Karpas-422 (cell line): ENCODE measurements around the gene RASSF9. TPM values are rescaled to one million over a fixed set of nuclear protein-coding genes. Genes with fewer than 3 reads are reported as not detected.

Source experiments
- DNase-seq: peaks from one replicate; pipeline ENCODE4 v3.0.0-alpha.2; 2015
- H2AFZ ChIP-seq: fragments of 200-600 bp; sonication (generic); 2 replicates; pipeline ENCODE4 v1.6.1; 2014; ENCODE audit warnings: antibody characterized with exemption, low read length, mixed read lengths
- H3K27ac ChIP-seq: fragments of 200-600 bp; sonication (generic); 2 replicates; pipeline ENCODE4 v1.5.1; 2014; ENCODE audit warnings: mild to moderate bottlenecking, low read length, moderate library complexity
- H3K27me3 ChIP-seq: fragments of 200-600 bp; sonication (generic); 2 replicates; pipeline ENCODE4 v1.6.1; 2014; ENCODE audit warnings: low read length, mixed read lengths
- H3K36me3 ChIP-seq: fragments of 200-600 bp; sonication (generic); 2 replicates; pipeline ENCODE4 v1.6.1; 2014; ENCODE audit warnings: low read length, mixed read lengths; ENCODE audit not compliant: insufficient read depth
- H3K4me1 ChIP-seq: fragments of 200-600 bp; sonication (generic); 2 replicates; pipeline ENCODE4 v1.6.1; 2014; ENCODE audit warnings: mild to moderate bottlenecking, low read length, mixed read lengths
- H3K4me2 ChIP-seq: fragments of 200-600 bp; sonication (generic); 2 replicates; pipeline ENCODE4 v1.6.1; 2014; ENCODE audit warnings: low read length, low read depth, mild to moderate bottlenecking; ENCODE audit not compliant: poor library complexity, severe bottlenecking
- H3K4me3 ChIP-seq: fragments of 200-600 bp; sonication (generic); 2 replicates; pipeline ENCODE4 v1.5.1; 2014; ENCODE audit warnings: mild to moderate bottlenecking, antibody characterized with exemption, low read length, mixed read lengths
- H3K79me2 ChIP-seq: fragments of 200-600 bp; sonication (generic); 2 replicates; pipeline ENCODE4 v1.6.1; 2014; ENCODE audit warnings: mild to moderate bottlenecking, low read length, mixed read lengths
- H3K9ac ChIP-seq: fragments of 200-600 bp; sonication (generic); 2 replicates; pipeline ENCODE4 v1.6.0; 2014; ENCODE audit warnings: low read length
- H3K9me2 ChIP-seq: fragments of 200-600 bp; sonication (generic), shearing (Covaris generic); replicated peaks from 2 replicates; pipeline ENCODE4 v1.6.0; 2014; ENCODE audit warnings: mild to moderate bottlenecking, low read length, moderate library complexity; ENCODE audit not compliant: insufficient read depth
- H3K9me3 ChIP-seq: fragments of 300-700, 200-600 bp; sonication (generic); 2 replicates; pipeline ENCODE4 v1.6.1; 2014; ENCODE audit warnings: low read length, mixed read lengths
- H4K20me1 ChIP-seq: fragments of 200-600 bp; sonication (generic); 2 replicates; pipeline ENCODE4 v1.6.1; 2014; ENCODE audit warnings: mild to moderate bottlenecking, antibody characterized with exemption, low read length, low read depth; ENCODE audit not compliant: insufficient read depth
- total RNA-seq: library from RNA; depleted of rRNA; stranded (reverse); fragments of >200 nt; shearing (Covaris generic); gene quantifications from 2 replicates; pipeline ENCODE4 v1.2.3, GENCODE V29; 2014; ENCODE audit warnings: low replicate concordance

The RASSF9 gene
- total RNA-seq, 1 experiment from 2014 or later = not detected

GRCh38 chr12:85828576-85828975, 7.6 kb downstream of the RASSF9 start:
- no peaks in the 10 kb centered on the region for H3K36me3 ChIP-seq
- DNase-seq = no peak
- peaks cover 2% of the 10 kb centered on the region; the same call in 1 of the 2 replicates for H3K9me3 ChIP-seq
- H3K9me2 ChIP-seq = 0 out of 2 replicates have a peak, but pooled peaks cover 3% of the 10 kb centered on the region
- H3K4me1 ChIP-seq = no peaks in the 10 kb centered on the region
- H3K4me3 ChIP-seq = no peak overlapping the region
- H3K27me3 ChIP-seq = no peaks in the 10 kb centered on the region
- H3K27ac ChIP-seq = no peak overlapping the region
- H3K4me2 ChIP-seq = no peak overlapping the region
- no peak overlapping the region for H2AFZ ChIP-seq
- no peaks in the 10 kb centered on the region for H3K79me2 ChIP-seq
- H3K9ac ChIP-seq = no peak overlapping the region
- no peaks in the 10 kb centered on the region for H4K20me1 ChIP-seq

- no peaks in the 10 kb centered on the region for H3K9me3 ChIP-seq
- H2AFZ ChIP-seq = no peak overlapping the region
- H3K27ac ChIP-seq = no peak overlapping the region
- no peaks in the 10 kb centered on the region for H3K79me2 ChIP-seq
- no peak for DNase-seq
- H3K36me3 ChIP-seq = no peaks in the 10 kb centered on the region
- H3K27me3 ChIP-seq = no peaks in the 10 kb centered on the region
- no peaks in the 10 kb centered on the region for H3K9me2 ChIP-seq
- no peaks in the 10 kb centered on the region for H4K20me1 ChIP-seq
- no peaks in the 10 kb centered on the region for H3K4me1 ChIP-seq
- H3K4me2 ChIP-seq = no peak overlapping the region
- H3K4me3 ChIP-seq = no peak overlapping the region
- no peak overlapping the region for H3K9ac ChIP-seq
Observed at GRCh38 chr12:85825746-85826145, 10.5 kb downstream of the RASSF9 start.

- no peaks in the 10 kb centered on the region for H3K9me2 ChIP-seq
- no peaks in the 10 kb centered on the region for H3K79me2 ChIP-seq
- no peak overlapping the region for H3K27ac ChIP-seq
- H3K9me3 ChIP-seq = no peaks in the 10 kb centered on the region
- H2AFZ ChIP-seq = no peak overlapping the region
- no peak overlapping the region for H3K9ac ChIP-seq
- H4K20me1 ChIP-seq = no peaks in the 10 kb centered on the region
- H3K4me1 ChIP-seq = no peaks in the 10 kb centered on the region
- no peaks in the 10 kb centered on the region for H3K27me3 ChIP-seq
- H3K4me3 ChIP-seq = no peak overlapping the region
- DNase-seq = no peak
- H3K4me2 ChIP-seq = no peak overlapping the region
- no peaks in the 10 kb centered on the region for H3K36me3 ChIP-seq
Observed at GRCh38 chr12:85823436-85824180, 12.6 kb downstream of the RASSF9 start.

- H3K4me3 ChIP-seq = no peak overlapping the region
- no peaks in the 10 kb centered on the region for H3K36me3 ChIP-seq
- no peak overlapping the region for H3K9ac ChIP-seq
- no peak overlapping the region for H3K4me2 ChIP-seq
- no peak overlapping the region for H2AFZ ChIP-seq
- H3K4me1 ChIP-seq = no peaks in the 10 kb centered on the region
- H3K27me3 ChIP-seq = no peaks in the 10 kb centered on the region
- H3K9me2 ChIP-seq = no peaks in the 10 kb centered on the region
- H3K27ac ChIP-seq = no peak overlapping the region
- H4K20me1 ChIP-seq = no peaks in the 10 kb centered on the region
- no peaks in the 10 kb centered on the region for H3K9me3 ChIP-seq
- no peaks in the 10 kb centered on the region for H3K79me2 ChIP-seq
- no peak for DNase-seq
Observed at GRCh38 chr12:85821759-85822158, 14.4 kb downstream of the RASSF9 start.

DNA sequence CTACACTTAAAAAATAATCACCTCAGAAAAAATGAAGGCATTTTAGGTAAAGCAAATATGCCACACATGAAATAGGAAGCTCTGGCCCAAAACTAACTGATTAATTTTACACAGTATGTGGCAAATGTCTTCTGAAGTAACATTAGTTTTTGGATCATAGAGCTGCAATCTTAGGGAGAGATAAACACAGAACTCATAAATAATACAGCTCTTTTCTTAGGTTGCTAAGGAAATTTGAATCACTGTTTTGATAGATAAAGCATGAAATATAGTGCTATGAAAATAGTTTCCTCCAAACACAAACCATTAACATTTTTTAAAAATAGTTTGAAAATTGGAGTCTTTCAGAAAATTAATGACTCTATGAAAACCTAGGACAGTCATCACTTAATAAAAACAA, 15.0 kb downstream of the RASSF9 start:
- no peaks in the 10 kb centered on the region for H3K27me3 ChIP-seq
- H3K9ac ChIP-seq = no peak overlapping the region
- H2AFZ ChIP-seq = no peak overlapping the region
- no peaks in the 10 kb centered on the region for H3K4me1 ChIP-seq
- no peaks in the 10 kb centered on the region for H3K9me3 ChIP-seq
- no peaks in the 10 kb centered on the region for H3K79me2 ChIP-seq
- no peaks in the 10 kb centered on the region for H3K36me3 ChIP-seq
- no peak overlapping the region for H3K4me3 ChIP-seq
- no peak overlapping the region for H3K4me2 ChIP-seq
- no peak for DNase-seq
- no peaks in the 10 kb centered on the region for H4K20me1 ChIP-seq
- H3K9me2 ChIP-seq = no peaks in the 10 kb centered on the region
- no peak overlapping the region for H3K27ac ChIP-seq

DNA sequence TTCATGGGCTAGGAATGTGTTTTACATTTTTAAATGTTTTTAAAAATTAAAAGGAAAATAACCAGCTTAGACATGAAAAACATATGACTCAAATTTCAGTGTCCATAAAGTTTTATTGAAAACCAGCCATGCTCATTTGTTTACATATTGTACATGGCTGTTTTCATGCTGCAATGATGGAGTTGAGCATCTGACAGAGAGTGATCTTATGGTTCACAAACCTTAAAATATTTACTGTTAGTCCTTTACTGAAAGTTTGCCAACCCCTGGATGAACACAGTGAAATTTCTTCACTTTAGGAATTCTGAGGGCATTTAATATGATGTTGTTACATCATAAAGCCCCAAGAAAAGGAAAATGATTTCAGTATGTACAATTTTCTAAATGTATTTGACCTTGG, 16.1 kb downstream of the RASSF9 start:
- Histone ChIP-seq H3K4me2 (no peak overlapping the region), H3K9me3 (no peaks in the 10 kb centered on the region), H4K20me1 (no peaks in the 10 kb centered on the region), H3K27ac (no peak overlapping the region), H3K4me1 (no peaks in the 10 kb centered on the region), H3K9me2 (no peaks in the 10 kb centered on the region), H3K4me3 (no peak overlapping the region), H2AFZ (no peak overlapping the region), H3K27me3 (no peaks in the 10 kb centered on the region), H3K9ac (no peak overlapping the region), H3K36me3 (no peaks in the 10 kb centered on the region), H3K79me2 (no peaks in the 10 kb centered on the region)
- DNase-seq = no peak

DNA sequence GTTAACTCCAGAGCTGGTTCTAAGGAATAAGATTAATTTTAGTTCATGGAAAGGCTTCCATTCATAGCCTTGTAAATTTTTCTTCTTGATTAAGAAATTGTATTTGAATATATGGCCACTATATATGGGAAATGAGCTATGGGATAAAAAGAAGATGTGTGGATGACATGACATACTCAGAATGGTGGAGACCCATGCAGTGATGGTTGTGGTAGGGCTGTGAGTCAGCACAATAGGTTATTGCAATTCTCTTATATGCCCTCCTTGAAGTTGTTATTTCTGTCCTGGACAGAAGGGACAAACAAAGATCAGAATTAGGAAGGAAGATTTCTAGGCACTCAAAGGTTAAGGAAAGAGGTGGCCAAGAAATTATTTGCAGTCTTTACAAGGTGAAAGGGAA, 21.5 kb downstream of the RASSF9 start:
- Histone ChIP-seq H3K79me2 (no peaks in the 10 kb centered on the region), H4K20me1 (no peaks in the 10 kb centered on the region), H3K4me3 (no peak overlapping the region), H3K4me2 (no peak overlapping the region), H3K9me2 (no peaks in the 10 kb centered on the region), H3K27me3 (no peaks in the 10 kb centered on the region), H3K9me3 (no peaks in the 10 kb centered on the region), H3K27ac (no peak overlapping the region), H2AFZ (no peak overlapping the region), H3K4me1 (no peaks in the 10 kb centered on the region), H3K36me3 (no peaks in the 10 kb centered on the region), H3K9ac (no peak overlapping the region)
- no peak for DNase-seq

GRCh38 chr12:85814071-85814470, 22.1 kb downstream of the RASSF9 start:
- Histone ChIP-seq H3K27ac (no peak overlapping the region), H3K4me3 (no peak overlapping the region), H3K27me3 (no peaks in the 10 kb centered on the region), H3K79me2 (no peaks in the 10 kb centered on the region), H3K4me1 (no peaks in the 10 kb centered on the region), H3K36me3 (no peaks in the 10 kb centered on the region), H3K4me2 (no peak overlapping the region), H3K9me3 (no peaks in the 10 kb centered on the region), H4K20me1 (no peaks in the 10 kb centered on the region), H2AFZ (no peak overlapping the region), H3K9ac (no peak overlapping the region), H3K9me2 (no peaks in the 10 kb centered on the region)
- no peak for DNase-seq
